HG03442 (cell line): Measurements from ENCODE around the gene KCNC2.

Experiments
- ATAC-seq: cut with Tn5 transposase; IDR thresholded peaks from one replicate; pipeline ENCODE4 v1.9.1; 2021; ENCODE audit warnings: mild to moderate bottlenecking, moderate library complexity; ENCODE audit not compliant: unreplicated experiment

The KCNC2 gene

GRCh38 chr12:75162845-75163244 lies 46.8 kb downstream of the KCNC2 start:
- ATAC-seq = no peak

- ATAC-seq = no peak
These were observed 48.2 kb downstream of the KCNC2 start for GRCh38 chr12:75161488-75161887.

DNA sequence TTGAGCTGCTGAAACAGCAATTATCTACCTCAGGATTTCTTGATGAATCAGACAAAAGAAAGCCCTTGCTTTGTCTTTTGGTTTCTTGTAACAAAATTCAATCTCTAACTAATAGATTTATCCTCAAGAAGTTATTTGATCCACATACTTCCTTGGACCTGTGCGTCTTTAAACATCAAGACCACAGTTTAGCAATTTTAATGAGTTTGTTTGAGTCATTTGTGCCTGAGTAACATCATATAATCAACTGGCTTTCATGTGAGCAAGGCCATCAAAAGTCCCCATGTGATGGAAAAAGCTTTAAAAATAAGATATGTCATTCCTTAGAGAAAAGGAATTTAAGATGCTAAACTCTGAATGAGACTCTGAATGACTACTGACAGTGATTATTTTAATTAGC lies 52.3 kb downstream of the KCNC2 start:
- no peak for ATAC-seq

DNA sequence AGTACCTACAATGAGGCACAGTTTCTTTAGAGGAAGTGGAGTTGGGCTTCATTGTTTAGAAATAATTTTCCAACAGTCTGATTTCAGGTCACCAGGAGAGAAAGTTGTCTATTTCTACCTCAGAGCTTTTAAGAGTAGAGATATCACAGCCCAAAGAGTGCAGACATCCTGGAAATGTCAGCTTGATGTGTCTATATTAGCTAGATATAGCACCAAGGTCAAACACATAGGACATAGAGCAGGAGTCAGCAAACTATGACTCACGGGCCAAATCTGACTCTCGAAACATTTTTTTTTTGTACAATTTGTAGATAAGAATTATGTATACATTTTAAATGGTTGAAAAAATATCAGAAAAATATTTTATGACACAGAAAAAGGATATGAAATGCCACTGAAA lies 53.7 kb downstream of the KCNC2 start:
- no peak for ATAC-seq

GRCh38 chr12:75154388-75154787 lies 55.3 kb downstream of the KCNC2 start:
- ATAC-seq = no peak

- no peak for ATAC-seq
These were observed 70.4 kb downstream of the KCNC2 start for GRCh38 chr12:75139196-75139595.

GRCh38 chr12:75137896-75138295 lies 71.7 kb downstream of the KCNC2 start:
- no peak for ATAC-seq

GRCh38 chr12:75135026-75135425 lies 74.6 kb downstream of the KCNC2 start:
- no peak for ATAC-seq

- no peak for ATAC-seq
These were observed 78.8 kb downstream of the KCNC2 start for GRCh38 chr12:75130811-75131210.

DNA sequence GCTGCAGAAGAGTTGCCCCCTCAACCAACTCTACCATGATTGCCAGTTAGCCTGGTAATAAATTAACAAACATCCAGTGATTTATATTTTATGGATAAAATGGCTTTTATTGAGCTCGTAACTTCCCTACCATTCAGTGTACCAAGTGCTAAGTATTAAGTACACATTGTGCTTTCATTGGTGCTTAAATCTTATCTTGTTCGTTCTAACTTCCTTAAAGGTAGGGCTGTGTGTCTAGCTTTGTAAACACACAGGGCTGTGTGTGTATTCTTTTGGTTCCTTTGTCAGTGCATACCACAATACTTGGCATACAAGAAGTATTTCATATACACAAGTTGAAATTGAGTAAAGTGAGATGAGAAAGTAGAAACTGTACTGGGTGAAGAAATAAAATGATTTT lies 80.4 kb downstream of the KCNC2 start:
- ATAC-seq = no peak

DNA sequence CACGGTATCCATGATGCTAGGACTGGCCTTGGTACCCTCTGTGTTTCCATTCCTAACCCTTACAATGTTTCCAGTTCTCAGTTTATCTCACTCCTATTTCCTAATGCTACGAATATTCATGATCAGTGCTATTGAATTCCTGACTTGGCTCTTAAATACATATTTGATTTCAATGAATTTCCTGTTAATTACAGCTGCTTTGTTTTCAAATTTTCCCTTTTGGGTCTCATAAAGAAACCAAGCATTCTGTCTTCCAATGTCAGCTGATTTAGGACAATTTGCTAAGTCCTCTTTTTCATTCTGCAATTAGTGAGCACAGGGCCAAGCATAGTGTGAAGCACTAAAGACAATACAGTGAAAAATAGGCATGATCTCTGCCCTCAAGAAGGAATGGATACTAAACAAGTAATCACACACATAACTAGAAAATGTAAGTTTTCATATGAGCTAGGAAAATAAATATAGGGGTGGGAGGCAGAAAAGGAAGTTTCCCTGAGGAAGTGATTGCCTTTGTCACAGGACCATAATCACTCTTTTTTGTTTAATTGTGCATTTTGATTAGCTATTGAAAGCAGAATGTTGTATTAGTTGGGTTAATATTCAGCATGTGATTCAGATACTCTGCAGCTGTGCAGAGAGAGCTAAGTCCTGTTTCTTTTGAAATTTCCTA lies 88.5 kb downstream of the KCNC2 start:
- ATAC-seq = no peak

DNA sequence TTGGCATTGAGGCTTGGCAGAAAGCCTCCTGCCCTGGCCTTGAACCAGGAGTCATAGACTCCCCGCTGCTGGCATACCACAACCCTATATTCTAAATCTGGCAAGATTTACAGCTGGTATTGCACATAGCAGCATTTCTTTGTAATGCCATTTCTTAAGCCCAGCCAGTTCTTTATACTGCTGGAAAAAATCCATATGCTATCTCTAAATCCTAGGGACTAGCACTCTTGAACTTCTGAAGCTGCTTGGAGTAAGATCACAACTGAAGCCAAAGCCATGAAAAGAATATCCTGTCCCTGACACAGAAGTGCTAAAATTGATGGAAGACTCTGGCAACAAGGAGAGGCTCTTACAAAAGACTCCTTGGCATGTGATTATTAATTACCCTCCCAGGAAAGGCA lies 89.3 kb downstream of the KCNC2 start:
- ATAC-seq = no peak

DNA sequence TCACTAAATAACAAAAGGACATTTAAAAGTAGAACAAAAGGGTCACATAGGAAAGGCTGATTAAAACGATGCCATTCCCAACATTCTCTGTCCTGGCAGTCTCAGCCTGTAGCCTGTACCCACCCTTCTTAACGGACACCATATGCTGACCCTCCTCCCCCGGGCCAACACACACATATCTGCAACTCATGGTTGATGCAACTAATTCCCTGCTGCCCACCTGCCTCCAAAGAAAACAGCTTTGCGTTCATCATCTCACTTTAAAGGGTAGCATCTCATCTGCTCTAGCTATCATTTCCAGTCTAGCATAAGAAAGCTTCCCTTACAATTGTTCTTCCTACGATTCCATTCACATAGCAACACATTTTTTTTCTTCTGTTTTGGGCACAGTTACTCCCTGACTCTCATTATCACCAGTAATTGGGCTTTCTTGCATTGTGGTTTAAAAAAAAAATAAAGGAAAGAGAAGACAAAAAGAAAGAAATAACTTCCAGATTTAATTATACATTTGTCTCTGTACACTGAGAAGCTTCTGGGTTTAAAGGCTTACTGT lies 92.9 kb downstream of the KCNC2 start:
- ATAC-seq = no peak

GRCh38 chr12:75115748-75116147 lies 93.9 kb downstream of the KCNC2 start:
- no peak for ATAC-seq

GRCh38 chr12:75103822-75104221 lies 105.8 kb downstream of the KCNC2 start:
- no peak for ATAC-seq

DNA sequence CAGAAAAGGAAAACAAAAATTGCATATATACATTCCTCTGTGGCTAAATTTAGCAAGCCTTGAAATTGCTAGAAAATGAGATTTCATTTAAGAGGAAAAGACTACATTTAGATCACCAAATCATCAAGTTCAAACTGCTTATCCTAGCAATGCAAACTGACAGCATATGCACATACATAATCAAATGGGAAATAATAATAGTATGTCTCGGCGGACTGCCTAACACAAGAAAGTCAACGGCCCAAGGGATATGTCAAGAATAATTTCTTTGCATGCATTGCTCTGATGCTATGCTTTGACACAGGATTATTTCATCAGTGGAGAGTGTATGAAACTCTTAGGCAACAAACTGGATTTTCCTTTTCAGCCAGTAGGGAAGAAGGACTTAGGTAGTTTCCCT lies 107.9 kb downstream of the KCNC2 start:
- ATAC-seq = no peak

DNA sequence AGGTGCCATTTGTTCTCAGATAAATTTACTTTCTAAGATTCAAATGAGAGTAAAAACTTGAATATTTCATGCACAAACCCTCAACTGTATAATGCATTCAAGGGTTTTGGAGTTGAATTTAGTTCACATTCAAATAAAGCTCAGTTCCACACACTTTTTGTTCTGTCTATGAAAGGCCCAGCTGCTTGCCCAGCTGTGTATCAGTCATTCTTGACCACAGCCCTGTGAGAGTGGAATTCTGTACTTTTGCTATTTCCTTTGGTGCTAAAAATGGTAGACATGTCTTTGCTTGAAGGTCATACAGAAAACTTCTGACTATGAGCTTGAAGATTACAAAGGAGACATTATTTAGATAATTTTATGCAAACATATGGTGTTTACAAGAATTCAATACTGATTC lies 110.4 kb downstream of the KCNC2 start:
- no peak for ATAC-seq

DNA sequence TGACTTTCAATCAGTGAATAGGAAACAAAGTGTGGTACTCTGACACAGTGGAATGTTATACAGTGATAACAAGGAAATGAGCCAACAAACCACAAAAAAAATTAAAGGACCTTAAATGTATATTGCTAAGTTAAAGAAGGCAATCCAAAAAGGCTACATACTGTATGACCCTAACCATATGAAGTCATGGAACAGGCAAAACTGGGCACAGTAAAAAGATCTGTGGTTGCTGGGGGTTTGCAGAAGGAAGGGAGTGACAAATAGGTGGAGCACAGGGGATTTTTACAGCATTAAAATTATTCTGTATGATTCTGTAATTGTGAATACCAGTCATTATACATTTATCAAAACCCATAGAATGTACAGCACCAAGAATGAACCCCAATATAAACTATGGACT lies 112.6 kb downstream of the KCNC2 start:
- no peak for ATAC-seq

- ATAC-seq = no peak
These were observed 122.0 kb downstream of the KCNC2 start for GRCh38 chr12:75087654-75088053.

GRCh38 chr12:75086091-75087038 lies 123.3 kb downstream of the KCNC2 start:
- ATAC-seq = no peak

DNA sequence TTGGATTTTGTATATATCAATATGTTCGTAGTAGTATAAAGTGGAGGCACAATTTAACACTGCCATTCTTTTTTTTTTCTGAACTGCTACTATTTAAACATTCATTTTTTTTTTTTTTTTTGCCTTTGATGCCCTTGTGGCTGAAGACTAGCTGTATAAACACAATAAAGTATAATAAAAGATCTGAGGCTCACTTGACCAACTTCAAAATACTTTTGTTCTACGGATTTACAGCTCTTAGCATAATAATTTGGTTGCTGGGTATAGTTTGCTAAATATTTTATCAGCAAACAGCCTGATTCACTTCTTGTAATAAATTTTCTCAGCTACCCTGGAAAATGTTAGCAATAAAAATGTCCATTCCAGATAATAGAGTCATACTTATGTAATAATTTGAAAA lies 128.3 kb downstream of the KCNC2 start:
- ATAC-seq = no peak

DNA sequence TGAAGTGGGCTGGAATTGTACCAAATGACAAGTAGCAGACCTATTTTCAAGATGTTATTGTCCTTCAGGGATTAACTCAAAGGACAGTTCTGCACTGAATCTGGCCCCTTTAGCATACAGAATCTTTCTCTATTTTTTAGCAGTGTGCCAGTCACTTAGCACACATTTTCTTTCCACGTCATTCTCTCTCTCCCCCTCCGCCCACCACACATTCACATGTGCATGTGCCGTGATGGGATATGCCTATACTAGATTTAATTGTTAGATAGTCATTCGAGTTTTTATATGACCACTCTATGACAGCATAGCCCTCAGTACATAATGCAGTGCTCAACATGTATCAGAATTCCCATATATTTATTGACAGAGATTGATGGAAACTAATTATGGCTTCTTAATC lies 129.1 kb downstream of the KCNC2 start:
- ATAC-seq = no peak
